ENCODE results near the gene BLMH. TPM values are rescaled to one million over a fixed set of nuclear protein-coding genes. Genes with fewer than 3 reads are reported as not detected.

BLMH gene
- polyA plus RNA-seq (2013, experiment 1 of 2), result 56.6 TPM
- 60.5 TPM for polyA plus RNA-seq (2013, experiment 2 of 2)

- peaks cover 10% of the 10 kb centered on the region; the same call in 1 of the 2 replicates for H3K4me1 ChIP-seq (ENCODE audit: insufficient read depth, low read length)
- H3K9me3 ChIP-seq (ENCODE audit: insufficient read depth, low read depth, low read length), result no peaks in the 10 kb centered on the region
- peak within 1 kb of the TSS; percentile 80 for H3K9ac ChIP-seq (ENCODE audit: low read depth, low read length)
- peaks cover 34% of the 10 kb centered on the region for H3K36me3 ChIP-seq (ENCODE audit: insufficient read depth, low read length)
- peak within 1 kb of the TSS; percentile 71; the same call in 1 of the 2 replicates for H3K27ac ChIP-seq (ENCODE audit: low read depth, low read length)
- H3K27me3 ChIP-seq (ENCODE audit: insufficient read depth, low read length), result peaks cover 20% of the 10 kb centered on the region
- under 1% methylated on average over 89 of the region's 89 CpGs for WGBS
- peak within 1 kb of the TSS; percentile 92 for H3K4me3 ChIP-seq (ENCODE audit: low read length)
These were observed at the start of gene BLMH for GRCh38 chr17:30291543-30292285. TSS of gene BLMH (minus strand) at chr17:30291944. CDS start at chr17:30291819, 125 bp downstream.

- H3K27ac ChIP-seq (ENCODE audit: low read depth, low read length), result peak overlapping the region; percentile 34
- H3K9me3 ChIP-seq (ENCODE audit: insufficient read depth, low read depth, low read length), result no peaks in the 10 kb centered on the region
- no peaks in the 10 kb centered on the region for H3K36me3 ChIP-seq (ENCODE audit: insufficient read depth, low read length)
- WGBS, result 16% methylated on average over 6 of the region's 6 CpGs
- H3K4me3 ChIP-seq (ENCODE audit: low read length), result 0 out of 2 replicates have a peak overlapping the region, but pooled peaks have one; percentile 0
- peaks cover 12% of the 10 kb centered on the region for H3K4me1 ChIP-seq (ENCODE audit: insufficient read depth, low read length)
- H3K9ac ChIP-seq (ENCODE audit: low read depth, low read length), result no peak overlapping the region; the same call in 1 of the 2 replicates
- no peaks in the 10 kb centered on the region for H3K27me3 ChIP-seq (ENCODE audit: insufficient read depth, low read length)
These were observed 49.1 kb upstream of the BLMH start for GRCh38 chr17:30340801-30341356.

GRCh38 chr17:30339086-30339485 is 47.3 kb upstream of the BLMH start:
- no peaks in the 10 kb centered on the region for H3K36me3 ChIP-seq (ENCODE audit: insufficient read depth, low read length)
- H3K27me3 ChIP-seq (ENCODE audit: insufficient read depth, low read length), result no peaks in the 10 kb centered on the region
- H3K4me1 ChIP-seq (ENCODE audit: insufficient read depth, low read length), result peaks cover 12% of the 10 kb centered on the region
- no peaks in the 10 kb centered on the region for H3K9me3 ChIP-seq (ENCODE audit: insufficient read depth, low read depth, low read length)
- 88% methylated on average over 2 of the region's 2 CpGs for WGBS
- H3K9ac ChIP-seq (ENCODE audit: low read depth, low read length), result no peak overlapping the region
- H3K27ac ChIP-seq (ENCODE audit: low read depth, low read length), result no peak overlapping the region
- H3K4me3 ChIP-seq (ENCODE audit: low read length), result no peak overlapping the region

GRCh38 chr17:30337393-30337999 is 45.8 kb upstream of the BLMH start:
- Histone ChIP-seq H3K4me3 (ENCODE audit: low read length) (no peak overlapping the region), H3K9me3 (ENCODE audit: insufficient read depth, low read depth, low read length) (no peaks in the 10 kb centered on the region), H3K4me1 (ENCODE audit: insufficient read depth, low read length) (peaks cover 12% of the 10 kb centered on the region), H3K9ac (ENCODE audit: low read depth, low read length) (no peak overlapping the region), H3K36me3 (ENCODE audit: insufficient read depth, low read length) (no peaks in the 10 kb centered on the region), H3K27ac (ENCODE audit: low read depth, low read length) (no peak overlapping the region), H3K27me3 (ENCODE audit: insufficient read depth, low read length) (no peaks in the 10 kb centered on the region)
- 86% methylated on average over 1 of the region's 1 CpG for WGBS

- no peaks in the 10 kb centered on the region for H3K36me3 ChIP-seq (ENCODE audit: insufficient read depth, low read length)
- H3K9ac ChIP-seq (ENCODE audit: low read depth, low read length), result no peak overlapping the region
- H3K27me3 ChIP-seq (ENCODE audit: insufficient read depth, low read length), result no peaks in the 10 kb centered on the region
- H3K9me3 ChIP-seq (ENCODE audit: insufficient read depth, low read depth, low read length), result no peaks in the 10 kb centered on the region
- no peak overlapping the region for H3K4me3 ChIP-seq (ENCODE audit: low read length)
- H3K4me1 ChIP-seq (ENCODE audit: insufficient read depth, low read length), result peaks cover 12% of the 10 kb centered on the region
- WGBS, result 53% methylated on average over 8 of the region's 8 CpGs
- H3K27ac ChIP-seq (ENCODE audit: low read depth, low read length), result no peak overlapping the region
These were observed 44.8 kb upstream of the BLMH start for GRCh38 chr17:30336369-30337171.

- H3K4me3 ChIP-seq (ENCODE audit: low read length), result no peak overlapping the region
- no peaks in the 10 kb centered on the region for H3K36me3 ChIP-seq (ENCODE audit: insufficient read depth, low read length)
- no peak overlapping the region for H3K9ac ChIP-seq (ENCODE audit: low read depth, low read length)
- H3K9me3 ChIP-seq (ENCODE audit: insufficient read depth, low read depth, low read length), result no peaks in the 10 kb centered on the region
- H3K4me1 ChIP-seq (ENCODE audit: insufficient read depth, low read length), result no peaks in the 10 kb centered on the region
- no peaks in the 10 kb centered on the region for H3K27me3 ChIP-seq (ENCODE audit: insufficient read depth, low read length)
- 89% methylated on average over 4 of the region's 4 CpGs for WGBS
- no peak overlapping the region for H3K27ac ChIP-seq (ENCODE audit: low read depth, low read length)
These were observed 42.7 kb upstream of the BLMH start for GRCh38 chr17:30334421-30334820.

- Histone ChIP-seq H3K27ac (ENCODE audit: low read depth, low read length) (no peak within 1 kb of the TSS), H3K4me1 (ENCODE audit: insufficient read depth, low read length) (no peaks in the 10 kb centered on the region), H3K9ac (ENCODE audit: low read depth, low read length) (no peak within 1 kb of the TSS)
These were observed 42.0 kb upstream of the BLMH start, which contains the start of gene TMIGD1 for GRCh38 chr17:30333503-30334360. TSS of gene TMIGD1 (minus strand) at chr17:30334057. CDS start at chr17:30332133, 1,924 bp downstream.

GRCh38 chr17:30332057-30332542 is 40.4 kb upstream of the BLMH start:
- Histone ChIP-seq H3K4me1 (ENCODE audit: insufficient read depth, low read length) (no peaks in the 10 kb centered on the region), H3K9ac (ENCODE audit: low read depth, low read length) (no peak overlapping the region), H3K36me3 (ENCODE audit: insufficient read depth, low read length) (no peaks in the 10 kb centered on the region), H3K4me3 (ENCODE audit: low read length) (no peak overlapping the region), H3K27ac (ENCODE audit: low read depth, low read length) (no peak overlapping the region), H3K27me3 (ENCODE audit: insufficient read depth, low read length) (no peaks in the 10 kb centered on the region), H3K9me3 (ENCODE audit: insufficient read depth, low read depth, low read length) (no peaks in the 10 kb centered on the region)
- 90% methylated on average over 4 of the region's 4 CpGs for WGBS

More at GRCh38 chr17:30333503-30334360, 42.0 kb upstream of the BLMH start, which contains the start of gene TMIGD1:
- Histone ChIP-seq H3K36me3 (ENCODE audit: insufficient read depth, low read length) (no peaks in the 10 kb centered on the region), H3K27me3 (ENCODE audit: insufficient read depth, low read length) (no peaks in the 10 kb centered on the region), H3K4me3 (ENCODE audit: low read length) (no peak within 1 kb of the TSS), H3K9me3 (ENCODE audit: insufficient read depth, low read depth, low read length) (no peaks in the 10 kb centered on the region)
- WGBS, result 94% methylated on average over 9 of the region's 9 CpGs

- Histone ChIP-seq H3K9ac (ENCODE audit: low read depth, low read length) (no peak overlapping the region), H3K4me3 (ENCODE audit: low read length) (no peak overlapping the region), H3K36me3 (ENCODE audit: insufficient read depth, low read length) (no peaks in the 10 kb centered on the region), H3K9me3 (ENCODE audit: insufficient read depth, low read depth, low read length) (no peaks in the 10 kb centered on the region), H3K4me1 (ENCODE audit: insufficient read depth, low read length) (no peaks in the 10 kb centered on the region), H3K27me3 (ENCODE audit: insufficient read depth, low read length) (0 out of 2 replicates have a peak, but pooled peaks cover 4% of the 10 kb centered on the region), H3K27ac (ENCODE audit: low read depth, low read length) (no peak overlapping the region)
- 83% methylated on average over 1 of the region's 1 CpG for WGBS
These were observed 35.1 kb upstream of the BLMH start for GRCh38 chr17:30326809-30327208.

GRCh38 chr17:30324723-30325122 is 33.0 kb upstream of the BLMH start:
- H3K27ac ChIP-seq (ENCODE audit: low read depth, low read length), result no peak overlapping the region
- H3K9me3 ChIP-seq (ENCODE audit: insufficient read depth, low read depth, low read length), result no peaks in the 10 kb centered on the region
- no peaks in the 10 kb centered on the region for H3K4me1 ChIP-seq (ENCODE audit: insufficient read depth, low read length)
- H3K4me3 ChIP-seq (ENCODE audit: low read length), result no peak overlapping the region
- 0 out of 2 replicates have a peak, but pooled peaks cover 4% of the 10 kb centered on the region for H3K27me3 ChIP-seq (ENCODE audit: insufficient read depth, low read length)
- H3K9ac ChIP-seq (ENCODE audit: low read depth, low read length), result no peak overlapping the region
- WGBS, result 89% methylated on average over 7 of the region's 7 CpGs
- H3K36me3 ChIP-seq (ENCODE audit: insufficient read depth, low read length), result no peaks in the 10 kb centered on the region
